HCT116 (cell line): ENCODE results near the gene GCLC. TPM values are rescaled to one million over a fixed set of nuclear protein-coding genes. Genes with fewer than 3 reads are reported as not detected.

ENCODE experiments used
- ATAC-seq: fragments of 200-7000 bp; cut with Tn5 transposase; 2 replicates; pipeline ENCODE4 v1.9.1; 2020; ENCODE audit warnings: mild to moderate bottlenecking, moderate library complexity
- BruUV-seq: library from RNA; stranded (reverse); fragments of 400-500 nt; replicated peaks from 2 replicates; lab custom pipeline; 2021; lab: Mats Ljungman, UMichigan
- CTCF ChIA-PET: fragments of 300-600 bp; sonication (Branson Sonifier 250); formaldehyde crosslinking; loops from one replicate; lab custom pipeline; 2021; ENCODE audit warnings: antibody characterized with exemption; lab: Charles Lee
- POLR2A ChIA-PET: fragments of 300-600, 350-600 bp; sonication (Branson Sonifier 250); formaldehyde crosslinking; loops from one replicate; lab custom pipeline; 2021; ENCODE audit warnings: antibody characterized with exemption; lab: Charles Lee
- RAD21 ChIA-PET, 2 experiments: fragments of 300-600 bp; sonication (Branson Sonifier 250); formaldehyde crosslinking; loops; one replicate each; lab custom pipeline; 2023; ENCODE audit warnings: low total read pairs in 2 of 2; ENCODE audit not compliant: uncharacterized antibody in 2 of 2, unreplicated experiment in 2 of 2, low non-redundant PET in 1 of 2; lab: Charles Lee
- DNase-seq: peaks from one replicate; pipeline ENCODE4 v3.0.0-alpha.2; 2010; ENCODE audit warnings: low read depth, low spot score
- H2AFZ ChIP-seq: fragments of 200-600 bp; shearing (Covaris generic), sonication (generic); 2 replicates; pipeline ENCODE4 v1.6.1; 2017; ENCODE audit warnings: low read depth, mixed run types, mixed read lengths, antibody characterized with exemption, low read length; ENCODE audit not compliant: poor library complexity, severe bottlenecking
- H3K27ac ChIP-seq: 2 replicates; pipeline ENCODE4 v1.5.1; 2012; ENCODE audit warnings: low read depth, low read length
- H3K27me3 ChIP-seq: fragments of 200-600 bp; sonication (generic); 2 replicates; pipeline ENCODE4 v1.6.1; 2016; ENCODE audit warnings: mixed run types, low read length, mixed read lengths; ENCODE audit not compliant: insufficient read depth
- H3K36me3 ChIP-seq, 2 experiments: fragments of 200-500 bp in 1 of 2; fragments of 200-600 bp in 1 of 2; sonication (Bioruptor generic) in 1 of 2; sonication (generic) in 1 of 2; 2 replicates each; pipeline versions ENCODE4 v1.5.1 to v1.6.1; 2014 to 2016; ENCODE audit warnings: low read length in 2 of 2, inconsistent platforms in 1 of 2, mixed read lengths in 1 of 2, mixed run types in 1 of 2; ENCODE audit not compliant: insufficient read depth in 2 of 2, control insufficient read depth in 1 of 2
- H3K4me1 ChIP-seq, 2 experiments: fragments of 200-600 bp in 1 of 2; sonication (generic) in 1 of 2; 2 replicates each; pipeline versions ENCODE4 v1.5.1 to v1.6.1; 2012 to 2017; ENCODE audit warnings: low read length in 2 of 2, inconsistent platforms in 1 of 2, mild to moderate bottlenecking in 1 of 2, mixed read lengths in 1 of 2, mixed run types in 1 of 2, moderate library complexity in 1 of 2; ENCODE audit not compliant: insufficient read depth in 2 of 2, control insufficient read depth in 1 of 2
- H3K4me2 ChIP-seq: fragments of 200-600 bp; sonication (generic); 2 replicates; pipeline ENCODE4 v1.6.1; 2017; ENCODE audit warnings: mixed run types, low read length, mixed read lengths
- H3K4me3 ChIP-seq, 2 experiments: fragments of 200-600 bp in 1 of 2; sonication (generic) in 1 of 2; replicated peaks in 1 of 2; 2 replicates each; pipeline ENCODE4 v1.5.1; 2011 to 2016; ENCODE audit warnings: low read length in 2 of 2, control low read depth in 1 of 2, low read depth in 1 of 2, mild to moderate bottlenecking in 1 of 2, mixed read lengths in 1 of 2, mixed run types in 1 of 2
- H3K79me2 ChIP-seq: fragments of 200-600 bp; sonication (generic); 2 replicates; pipeline ENCODE4 v1.6.1; 2017; ENCODE audit warnings: mild to moderate bottlenecking, mixed run types, low read length, moderate library complexity, mixed read lengths; ENCODE audit not compliant: insufficient read depth
- H3K9ac ChIP-seq: fragments of 200-600 bp; sonication (generic); 2 replicates; pipeline ENCODE4 v1.6.1; 2016; ENCODE audit warnings: low read length, mixed read lengths
- H3K9me2 ChIP-seq: fragments of 200-600 bp; sonication (generic), shearing (Covaris generic); 2 replicates; pipeline ENCODE4 v1.6.1; 2017; ENCODE audit warnings: mixed run types, mild to moderate bottlenecking, moderate library complexity; ENCODE audit not compliant: insufficient read depth
- H3K9me3 ChIP-seq, 2 experiments: fragments of 200-500 bp in 1 of 2; fragments of 200-600 bp in 1 of 2; sonication (Bioruptor generic) in 1 of 2; sonication (generic) in 1 of 2; 2 replicates each; pipeline ENCODE4 v1.6.1; 2014 to 2017; ENCODE audit warnings: low read length in 2 of 2, mixed read lengths in 2 of 2, inconsistent platforms in 1 of 2, low read depth in 1 of 2, mild to moderate bottlenecking in 1 of 2, mixed run types in 1 of 2, moderate library complexity in 1 of 2; ENCODE audit not compliant: control insufficient read depth in 1 of 2, insufficient read depth in 1 of 2
- H4K20me1 ChIP-seq: fragments of 200-600 bp; sonication (generic), shearing (Covaris generic); 2 replicates; pipeline ENCODE4 v1.6.1; 2017; ENCODE audit warnings: mixed run types, mild to moderate bottlenecking, moderate library complexity; ENCODE audit not compliant: insufficient read depth
- ATF3 ChIP-seq: IDR thresholded peaks from 2 replicates; pipeline ENCODE4 v1.6.1; 2012
- CBX3 ChIP-seq: IDR thresholded peaks from 2 replicates; pipeline ENCODE4 v1.6.1; 2012; ENCODE audit warnings: low read depth
- CTCF ChIP-seq, 3 experiments: fragments of 200-600 bp in 1 of 3; sonication (generic) in 1 of 3; IDR thresholded peaks in 2 of 3; conservative IDR thresholded peaks in 1 of 3; 2 replicates each; pipeline ENCODE4 v1.5.1; 2012 to 2017; ENCODE audit warnings: low read depth in 2 of 3, low read length in 2 of 3, antibody characterized with exemption in 1 of 3, borderline replicate concordance in 1 of 3, control low read depth in 1 of 3, mild to moderate bottlenecking in 1 of 3, mixed read lengths in 1 of 3, mixed run types in 1 of 3, moderate library complexity in 1 of 3; ENCODE audit not compliant: insufficient read depth in 1 of 3
- EGR1 ChIP-seq: IDR thresholded peaks from 2 replicates; pipeline ENCODE4 v1.6.1; 2012; ENCODE audit warnings: low read depth
- ELF1 ChIP-seq: IDR thresholded peaks from 2 replicates; pipeline ENCODE4 v1.6.1; 2012; ENCODE audit warnings: low read depth, borderline replicate concordance
- JUND ChIP-seq: IDR thresholded peaks from 2 replicates; pipeline ENCODE4 v1.6.1; 2012
- POLR2A ChIP-seq: IDR thresholded peaks from 2 replicates; pipeline ENCODE4 v1.7.0; 2011; ENCODE audit warnings: borderline replicate concordance; ENCODE audit not compliant: insufficient read depth, insufficient read length; ENCODE audit errors: extremely low read depth
- POLR2AphosphoS5 ChIP-seq: IDR thresholded peaks from 2 replicates; pipeline ENCODE4 v1.6.1; 2011; ENCODE audit warnings: mild to moderate bottlenecking, low read depth, low read length, moderate library complexity
- RAD21 ChIP-seq: IDR thresholded peaks from 2 replicates; pipeline ENCODE4 v1.6.1; 2012; ENCODE audit warnings: low read depth, mild to moderate bottlenecking
- SP1 ChIP-seq: IDR thresholded peaks from 2 replicates; pipeline ENCODE4 v1.6.1; 2012; ENCODE audit warnings: low read depth
- SRF ChIP-seq: IDR thresholded peaks from 2 replicates; pipeline ENCODE4 v1.6.1; 2012; ENCODE audit warnings: low read depth
- TCF7L2 ChIP-seq: IDR thresholded peaks from 2 replicates; pipeline ENCODE4 v1.7.0; 2011; ENCODE audit warnings: borderline replicate concordance, inconsistent platforms; ENCODE audit not compliant: insufficient read depth, insufficient read length; ENCODE audit errors: extremely low read depth
- YY1 ChIP-seq: IDR thresholded peaks from 2 replicates; pipeline ENCODE4 v1.6.1; 2011; ENCODE audit warnings: low read length, low read depth, moderate library complexity, mild to moderate bottlenecking; ENCODE audit not compliant: insufficient replicate concordance; ENCODE audit errors: extremely low read depth
- ZBTB33 ChIP-seq: IDR thresholded peaks from 2 replicates; pipeline ENCODE4 v1.6.1; 2011; ENCODE audit warnings: mild to moderate bottlenecking, low read length, moderate library complexity; ENCODE audit not compliant: insufficient replicate concordance; ENCODE audit errors: extremely low read depth
- ZFX ChIP-seq: fragments of 450-650 bp; IDR thresholded peaks from 2 replicates; pipeline ENCODE4 v1.6.1; 2017
- ZNF274 ChIP-seq: fragments of 200-500 bp; sonication (Bioruptor generic); IDR thresholded peaks from 2 replicates; pipeline ENCODE4 v1.6.1; 2014; ENCODE audit warnings: mild to moderate bottlenecking, low read depth, low read length, inconsistent platforms
- intact Hi-C: fragments of 100-400 bp; cut with micrococcal nuclease; formaldehyde crosslinking; loops from 2 replicates; pipeline ENCODE4 v1.10.0; 2022
- total RNA-seq: library from RNA; stranded (reverse); gene quantifications from one replicate; pipeline ENCODE4 v1.2.1, GENCODE V29; 2021; ENCODE audit not compliant: unreplicated experiment
- TF ChIP-seq, protein P1 (sequence below): IDR thresholded peaks from 2 replicates; pipeline ENCODE4 v1.6.1; 2012; ENCODE audit warnings: low read depth
- TF ChIP-seq, protein P2 (sequence below): IDR thresholded peaks from 2 replicates; pipeline ENCODE4 v1.6.1; 2012

GCLC gene
- total RNA-seq, 1 experiment from 2014 or later: 72.0 TPM

DNA sequence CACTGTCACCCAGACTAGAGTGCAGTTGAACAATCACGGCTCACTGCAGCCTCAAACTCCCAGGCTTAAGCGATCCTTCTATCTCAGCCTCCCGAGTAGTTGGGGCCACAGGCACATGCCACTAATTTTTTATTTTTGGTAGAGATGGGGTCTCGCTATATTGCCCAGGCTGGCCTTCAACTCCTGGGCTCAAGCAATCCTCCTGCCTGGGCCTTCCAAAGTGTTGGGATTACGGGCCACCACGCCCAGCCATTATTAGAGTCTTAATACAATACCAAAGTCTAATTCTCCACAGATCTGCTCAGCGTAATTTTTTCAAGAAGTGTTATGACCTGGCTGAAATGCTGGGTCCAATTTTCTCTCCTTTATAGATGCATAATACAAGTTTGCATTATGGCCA is 3.0 kb downstream of the GCLC start (continued):
- TF ChIP-seq ATF3 (no peak), SP1 (no peak), POLR2AphosphoS5 (no peak), JUND (no peak), TCF7L2 (no peak), SRF (no peak)

GRCh38 chr6:53540129-53540692 is 4.7 kb downstream of the GCLC start:
- ChIA-PET RAD21 (no interaction called here), POLR2A (no interaction called here), CTCF (no interaction called here)
- H3K9ac ChIP-seq: no peak overlapping the region
- DNase-seq: no peak
- no peak overlapping the region for H3K4me3 ChIP-seq
- no peaks in the 10 kb centered on the region for H3K36me3 ChIP-seq
- H3K9me2 ChIP-seq: no peaks in the 10 kb centered on the region
- H3K4me1 ChIP-seq: peaks cover 3 to 16% of the 10 kb centered on the region in 2 experiments; a peak in 2 of 4 replicates
- no peak overlapping the region for H2AFZ ChIP-seq
- no TSS peak for BruUV-seq
- peaks cover 10% of the 10 kb centered on the region; the same call in 1 of the 2 replicates for H4K20me1 ChIP-seq
- no peak overlapping the region for H3K4me2 ChIP-seq
- H3K9me3 ChIP-seq: no peaks in the 10 kb centered on the region
- no peak for TF ChIP-seq ZNF274
- TF ChIP-seq, protein P1, sequence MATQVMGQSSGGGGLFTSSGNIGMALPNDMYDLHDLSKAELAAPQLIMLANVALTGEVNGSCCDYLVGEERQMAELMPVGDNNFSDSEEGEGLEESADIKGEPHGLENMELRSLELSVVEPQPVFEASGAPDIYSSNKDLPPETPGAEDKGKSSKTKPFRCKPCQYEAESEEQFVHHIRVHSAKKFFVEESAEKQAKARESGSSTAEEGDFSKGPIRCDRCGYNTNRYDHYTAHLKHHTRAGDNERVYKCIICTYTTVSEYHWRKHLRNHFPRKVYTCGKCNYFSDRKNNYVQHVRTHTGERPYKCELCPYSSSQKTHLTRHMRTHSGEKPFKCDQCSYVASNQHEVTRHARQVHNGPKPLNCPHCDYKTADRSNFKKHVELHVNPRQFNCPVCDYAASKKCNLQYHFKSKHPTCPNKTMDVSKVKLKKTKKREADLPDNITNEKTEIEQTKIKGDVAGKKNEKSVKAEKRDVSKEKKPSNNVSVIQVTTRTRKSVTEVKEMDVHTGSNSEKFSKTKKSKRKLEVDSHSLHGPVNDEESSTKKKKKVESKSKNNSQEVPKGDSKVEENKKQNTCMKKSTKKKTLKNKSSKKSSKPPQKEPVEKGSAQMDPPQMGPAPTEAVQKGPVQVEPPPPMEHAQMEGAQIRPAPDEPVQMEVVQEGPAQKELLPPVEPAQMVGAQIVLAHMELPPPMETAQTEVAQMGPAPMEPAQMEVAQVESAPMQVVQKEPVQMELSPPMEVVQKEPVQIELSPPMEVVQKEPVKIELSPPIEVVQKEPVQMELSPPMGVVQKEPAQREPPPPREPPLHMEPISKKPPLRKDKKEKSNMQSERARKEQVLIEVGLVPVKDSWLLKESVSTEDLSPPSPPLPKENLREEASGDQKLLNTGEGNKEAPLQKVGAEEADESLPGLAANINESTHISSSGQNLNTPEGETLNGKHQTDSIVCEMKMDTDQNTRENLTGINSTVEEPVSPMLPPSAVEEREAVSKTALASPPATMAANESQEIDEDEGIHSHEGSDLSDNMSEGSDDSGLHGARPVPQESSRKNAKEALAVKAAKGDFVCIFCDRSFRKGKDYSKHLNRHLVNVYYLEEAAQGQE: no peak
- no peak for TF ChIP-seq ATF3
- no peak for TF ChIP-seq ELF1
- no peak for TF ChIP-seq SP1
- TF ChIP-seq EGR1: no peak
- no peak for TF ChIP-seq CBX3
- TF ChIP-seq ZFX: no peak
- no peak for TF ChIP-seq CTCF (IDR thresholded peaks at IDR 0.05 in 2 of 3, conservative IDR thresholded peaks at IDR 0.05 in 1 of 3; ENCODE audit: borderline replicate concordance in 1 of 3, insufficient read depth in 1 of 3, low read depth in 2 of 3, low read length in 2 of 3)
- no peak for TF ChIP-seq YY1
- no peak for TF ChIP-seq RAD21
- no peak for TF ChIP-seq ZBTB33
- TF ChIP-seq POLR2A: no peak
- TF ChIP-seq, protein P2, sequence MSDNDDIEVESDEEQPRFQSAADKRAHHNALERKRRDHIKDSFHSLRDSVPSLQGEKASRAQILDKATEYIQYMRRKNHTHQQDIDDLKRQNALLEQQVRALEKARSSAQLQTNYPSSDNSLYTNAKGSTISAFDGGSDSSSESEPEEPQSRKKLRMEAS: no peak
- ATAC-seq: no peak
- intact Hi-C loops: no loop called here
- H3K27ac ChIP-seq: no peak overlapping the region
- H3K79me2 ChIP-seq: peaks cover 92% of the 10 kb centered on the region
- H3K27me3 ChIP-seq: no peaks in the 10 kb centered on the region
